ENCODE data around the gene CCDC33.

- TF ChIP-seq CTCF (IDR thresholded peaks at IDR 0.05; ENCODE audit: insufficient read depth, low read length): no peak
- no peak for TF ChIP-seq SPI1 (IDR thresholded peaks at IDR 0.05; ENCODE audit: borderline replicate concordance, low read depth)
Observed at GRCh38 chr15:74324714-74325113, 88.6 kb downstream of the CCDC33 start.

Measured in HL-60 (cell line).